HEK293T (cell line): Measurements from ENCODE around the gene FCAR.
"Not testable (repeated sequence)": the region's sequence is repeated elsewhere in the genome, so short reads cannot be mapped to it uniquely, and the experiment has no call there.

Experiments used
- BHLHE40 ChIP-seq: fragments of 450-650 bp; IDR thresholded peaks from 2 replicates; pipeline ENCODE4 v1.6.1; 2016; ENCODE audit warnings: mild to moderate bottlenecking, moderate library complexity, borderline replicate concordance
- FOXK2 ChIP-seq: fragments of 450-650 bp; IDR thresholded peaks from 2 replicates; pipeline ENCODE4 v1.6.1; 2016; ENCODE audit warnings: mild to moderate bottlenecking
- FOXM1 ChIP-seq: fragments of 450-650 bp; IDR thresholded peaks from 2 replicates; pipeline ENCODE4 v1.6.1; 2017; ENCODE audit warnings: mild to moderate bottlenecking, borderline replicate concordance
- HDGF ChIP-seq: fragments of 450-650 bp; IDR thresholded peaks from 2 replicates; pipeline ENCODE4 v1.6.1; 2017; ENCODE audit warnings: antibody characterized with exemption, borderline replicate concordance
- L3MBTL2 ChIP-seq: fragments of 450-650 bp; conservative IDR thresholded peaks from 2 replicates; pipeline ENCODE4 v1.6.1; 2016; ENCODE audit warnings: mild to moderate bottlenecking
- LEF1 ChIP-seq: fragments of 450-650 bp; IDR thresholded peaks from 2 replicates; pipeline ENCODE4 v1.6.1; 2017; ENCODE audit warnings: mild to moderate bottlenecking, borderline replicate concordance
- NFRKB ChIP-seq: fragments of 450-650 bp; IDR thresholded peaks from 2 replicates; pipeline ENCODE4 v1.6.1; 2016; ENCODE audit warnings: mild to moderate bottlenecking, moderate library complexity
- SP1 ChIP-seq: fragments of 450-650 bp; IDR thresholded peaks from 2 replicates; pipeline ENCODE4 v1.6.1; 2017
- SUZ12 ChIP-seq: fragments of 450-650 bp; IDR thresholded peaks from 2 replicates; pipeline ENCODE4 v1.6.1; 2016; ENCODE audit warnings: mild to moderate bottlenecking
- TARDBP ChIP-seq: fragments of 450-650 bp; IDR thresholded peaks from 2 replicates; pipeline ENCODE4 v1.6.1; 2016
- ZNF384 ChIP-seq: fragments of 450-650 bp; IDR thresholded peaks from 2 replicates; pipeline ENCODE4 v1.6.1; 2016
- TF ChIP-seq, protein P1 (sequence below): fragments of 450-650 bp; IDR thresholded peaks from 2 replicates; pipeline ENCODE4 v1.6.1; 2016

DNA sequence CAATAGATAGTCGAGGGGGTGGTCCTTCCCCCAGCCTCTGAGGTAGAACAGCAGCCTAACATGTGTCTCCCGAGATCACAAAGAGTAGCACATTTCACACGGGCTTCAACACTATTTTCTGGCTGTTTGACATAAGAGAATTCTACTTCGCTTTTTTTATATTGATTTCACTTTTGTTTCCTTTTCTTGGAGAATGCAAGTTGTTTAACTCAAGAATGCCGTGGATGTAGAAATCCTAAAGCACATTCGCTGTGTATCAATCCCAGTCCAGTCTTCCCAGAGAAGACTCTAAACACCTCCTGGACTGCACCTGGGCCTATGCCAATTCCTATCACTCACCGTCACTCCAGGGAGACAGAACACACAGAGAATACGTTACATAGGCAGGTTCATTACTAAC lies 46.0 kb upstream of the FCAR start:
- not testable (repeated sequence) for TF ChIP-seq TARDBP, BHLHE40, LEF1, SUZ12, ZNF384, NFRKB, FOXK2, FOXM1, L3MBTL2, SP1, HDGF
- TF ChIP-seq, protein P1, sequence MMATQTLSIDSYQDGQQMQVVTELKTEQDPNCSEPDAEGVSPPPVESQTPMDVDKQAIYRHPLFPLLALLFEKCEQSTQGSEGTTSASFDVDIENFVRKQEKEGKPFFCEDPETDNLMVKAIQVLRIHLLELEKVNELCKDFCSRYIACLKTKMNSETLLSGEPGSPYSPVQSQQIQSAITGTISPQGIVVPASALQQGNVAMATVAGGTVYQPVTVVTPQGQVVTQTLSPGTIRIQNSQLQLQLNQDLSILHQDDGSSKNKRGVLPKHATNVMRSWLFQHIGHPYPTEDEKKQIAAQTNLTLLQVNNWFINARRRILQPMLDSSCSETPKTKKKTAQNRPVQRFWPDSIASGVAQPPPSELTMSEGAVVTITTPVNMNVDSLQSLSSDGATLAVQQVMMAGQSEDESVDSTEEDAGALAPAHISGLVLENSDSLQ = not testable (repeated sequence)
